ENCODE measurements around the gene CPNE4.

GRCh38 chr3:131750256-131750655 lies 284.6 kb downstream of the CPNE4 start:
- TF ChIP-seq YY1 (IDR thresholded peaks at IDR 0.05; ENCODE audit: insufficient read depth, insufficient read length) (no peak), ZNF274 (IDR thresholded peaks at IDR 0.05; ENCODE audit: low read depth, low read length) (no peak), SUZ12 (IDR thresholded peaks at IDR 0.05; ENCODE audit: extremely low read depth, insufficient read depth, insufficient read length) (no peak)
